HG03565 (cell line): ENCODE results near the gene CCKAR.
"Not testable (repeated sequence)": the region's sequence is repeated elsewhere in the genome, so short reads cannot be mapped to it uniquely, and the experiment has no call there.

Experiments used
- ATAC-seq: cut with Tn5 transposase; IDR thresholded peaks from one replicate; pipeline ENCODE4 v1.9.1; 2021; ENCODE audit warnings: mild to moderate bottlenecking, moderate library complexity; ENCODE audit not compliant: unreplicated experiment

The CCKAR gene, protein sequence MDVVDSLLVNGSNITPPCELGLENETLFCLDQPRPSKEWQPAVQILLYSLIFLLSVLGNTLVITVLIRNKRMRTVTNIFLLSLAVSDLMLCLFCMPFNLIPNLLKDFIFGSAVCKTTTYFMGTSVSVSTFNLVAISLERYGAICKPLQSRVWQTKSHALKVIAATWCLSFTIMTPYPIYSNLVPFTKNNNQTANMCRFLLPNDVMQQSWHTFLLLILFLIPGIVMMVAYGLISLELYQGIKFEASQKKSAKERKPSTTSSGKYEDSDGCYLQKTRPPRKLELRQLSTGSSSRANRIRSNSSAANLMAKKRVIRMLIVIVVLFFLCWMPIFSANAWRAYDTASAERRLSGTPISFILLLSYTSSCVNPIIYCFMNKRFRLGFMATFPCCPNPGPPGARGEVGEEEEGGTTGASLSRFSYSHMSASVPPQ

DNA sequence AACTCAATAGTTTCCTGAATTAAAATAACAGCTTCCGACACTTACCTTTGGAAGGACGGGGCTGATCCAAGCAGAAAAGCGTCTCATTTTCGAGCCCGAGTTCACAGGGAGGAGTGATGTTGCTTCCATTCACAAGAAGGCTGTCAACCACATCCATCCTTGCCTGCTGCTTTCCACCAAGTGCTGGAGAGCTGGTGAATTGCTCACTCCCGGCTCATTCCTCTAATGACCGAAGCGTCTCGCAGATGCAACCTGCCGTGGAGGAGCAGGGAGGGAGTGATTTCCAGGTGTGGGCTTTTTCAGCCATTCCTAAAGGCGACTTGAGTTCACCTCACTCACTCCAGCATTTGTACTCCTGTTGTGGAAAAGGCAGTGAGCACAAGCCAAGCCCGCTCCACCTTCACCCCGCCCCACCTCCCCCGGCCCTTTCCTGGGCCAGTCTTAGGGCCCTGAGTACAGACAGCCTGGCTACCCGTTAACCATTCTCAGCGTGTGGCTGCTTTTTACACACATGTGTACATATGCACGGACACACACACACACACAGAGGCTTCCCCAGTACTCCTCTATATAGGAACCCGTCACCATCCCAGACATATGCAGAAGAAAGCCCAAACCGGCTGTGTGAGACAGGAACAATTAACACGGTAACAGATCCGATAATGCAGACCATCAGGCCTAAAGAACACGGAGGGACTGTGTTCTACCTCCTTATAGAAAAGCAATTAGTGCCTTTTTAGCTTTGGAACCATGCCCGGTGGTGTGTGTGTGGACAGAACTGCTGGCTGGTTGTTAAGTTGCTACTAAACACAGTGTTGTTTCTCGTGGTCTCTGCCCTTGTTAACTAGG lies at the start of gene CCKAR:
TSS of gene CCKAR (minus strand) at position 374 of the 849 bp plus-strand sequence. CDS start at position 157, 217 bp downstream.
- ATAC-seq, result no peak

DNA sequence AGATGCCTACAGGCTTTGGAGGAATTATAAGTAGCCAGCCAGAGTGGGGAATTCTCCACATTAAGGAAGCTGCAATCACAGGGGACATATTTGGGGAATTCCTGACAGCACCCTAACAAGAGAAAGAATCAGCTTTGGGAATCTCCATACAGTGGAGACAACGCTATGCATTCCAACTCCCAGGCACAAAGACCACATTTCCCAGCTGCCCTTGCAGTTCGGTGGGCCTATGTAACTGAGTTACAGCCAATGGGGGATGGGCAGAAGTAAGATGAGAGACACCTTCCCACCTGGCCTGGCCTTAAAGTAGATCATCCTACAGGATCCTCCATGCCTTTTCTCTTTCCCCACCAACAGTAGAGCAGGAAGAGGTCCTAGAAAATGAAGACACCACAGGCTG lies 43.4 kb upstream of the CCKAR start:
- ATAC-seq, result no peak

DNA sequence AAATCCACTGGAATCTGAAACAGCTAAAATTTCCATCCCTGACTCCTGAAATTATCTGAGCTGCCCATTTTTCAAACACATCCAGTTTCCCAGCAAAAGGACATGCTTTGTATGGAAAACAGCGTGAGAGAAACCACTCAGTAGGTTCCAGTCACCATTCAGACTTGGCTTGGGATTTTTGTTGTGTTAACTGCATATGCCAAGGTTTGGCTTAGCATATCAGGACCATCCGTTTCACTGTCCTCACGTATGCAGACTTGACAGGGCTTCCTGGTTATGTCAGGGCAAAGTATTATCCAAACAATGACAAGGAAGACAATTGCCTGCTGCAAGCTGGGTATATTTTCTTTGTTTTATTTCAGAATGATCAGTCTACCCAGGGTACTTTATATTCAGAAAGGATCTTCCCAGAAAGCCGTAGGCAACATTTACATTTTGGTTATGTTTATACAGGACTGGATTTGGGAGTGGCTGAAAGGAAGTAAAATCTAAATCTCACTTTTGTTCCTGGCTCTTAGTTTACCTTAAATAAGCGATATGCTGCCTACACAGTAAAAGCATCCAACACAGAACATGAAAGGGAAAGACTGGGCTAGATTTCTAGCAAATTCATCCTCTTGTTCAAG lies 41.3 kb upstream of the CCKAR start:
- no peak for ATAC-seq

DNA sequence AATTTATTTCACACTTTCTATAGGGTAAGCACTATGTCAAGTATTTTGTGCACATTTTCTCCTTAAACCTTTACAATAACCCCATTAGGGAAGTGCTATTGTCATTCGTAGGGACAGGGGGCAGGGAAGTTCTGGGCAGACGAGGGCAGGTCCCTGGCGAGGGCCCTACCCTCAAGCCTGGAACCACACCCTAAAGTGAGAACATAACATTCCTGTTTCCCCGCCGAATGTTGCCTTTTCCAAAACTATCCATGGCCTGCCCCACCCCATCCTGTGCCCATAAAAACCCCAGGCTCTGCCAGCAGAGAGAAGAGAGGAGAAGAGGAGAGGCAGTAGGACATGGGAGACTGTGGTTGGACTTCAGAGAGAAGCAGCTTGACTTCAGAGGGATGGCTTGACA lies 39.8 kb upstream of the CCKAR start:
- no peak for ATAC-seq

DNA sequence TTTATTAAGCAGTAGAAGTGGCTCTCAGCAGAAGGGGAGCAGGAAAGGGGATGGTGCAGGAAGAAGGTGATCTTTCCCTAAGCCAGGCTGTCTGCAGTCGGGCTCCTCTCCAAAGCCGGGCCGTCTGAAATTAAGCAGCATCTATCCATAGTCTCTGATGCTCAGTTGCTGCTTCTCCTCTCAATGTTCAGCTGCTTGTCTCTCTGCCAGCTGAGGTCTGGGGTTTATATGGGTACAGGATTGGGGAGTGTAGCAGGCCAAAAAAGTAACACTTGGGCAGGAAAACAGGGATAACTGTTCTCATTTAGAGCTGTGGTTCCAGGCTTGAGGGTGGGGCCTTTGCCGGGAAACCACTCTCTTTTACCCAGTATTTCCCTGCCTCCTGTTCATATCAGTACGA lies 39.2 kb upstream of the CCKAR start:
- ATAC-seq, result no peak

DNA sequence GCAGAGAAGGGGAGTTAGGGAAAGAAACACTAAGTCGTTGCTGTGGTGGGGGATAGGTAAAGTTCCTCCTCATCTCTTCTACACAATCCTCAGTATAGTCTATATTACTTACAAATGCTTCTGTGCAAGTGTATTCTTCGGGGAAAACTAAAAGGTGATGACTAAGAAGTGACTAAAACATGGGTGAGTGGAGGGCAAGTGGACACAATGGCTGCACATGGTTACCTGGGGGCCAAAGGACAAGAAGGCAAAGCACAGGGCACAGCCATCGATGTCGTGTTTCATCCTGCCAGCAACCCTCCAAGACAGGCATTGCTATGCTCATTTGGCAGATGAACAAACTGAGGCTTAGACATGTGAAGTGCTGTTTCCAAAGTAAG lies 35.5 kb upstream of the CCKAR start:
- ATAC-seq, result no peak

DNA sequence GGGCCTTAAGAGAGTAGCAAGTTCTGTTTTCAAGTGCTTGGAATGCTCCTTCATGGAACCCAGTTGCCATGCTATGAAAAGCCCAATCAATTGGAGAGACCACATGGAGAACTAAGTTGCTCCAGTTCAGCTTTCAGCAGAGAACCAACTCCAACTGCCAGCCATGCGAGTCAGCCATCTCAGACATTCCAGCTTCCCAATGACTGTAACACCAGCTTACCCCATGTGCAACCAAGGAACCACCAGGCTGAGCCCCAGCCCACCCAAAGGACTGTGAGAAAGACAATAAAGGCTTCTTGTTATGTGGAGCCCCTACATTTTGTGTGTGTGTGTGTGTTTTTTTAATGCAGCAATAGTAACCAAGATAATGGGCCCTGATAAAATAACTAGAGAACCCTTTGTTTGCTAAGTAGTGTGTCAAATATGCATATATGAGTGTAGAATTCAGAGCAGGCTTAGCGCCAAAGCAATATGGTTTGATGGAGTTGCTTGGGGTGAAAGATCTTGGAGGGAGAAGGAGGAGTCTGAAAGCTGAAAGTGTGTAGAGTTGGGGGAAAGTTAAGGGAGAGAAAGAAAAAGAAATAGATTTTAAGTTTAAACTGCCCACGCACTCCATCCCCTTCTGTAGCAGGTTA lies 35.0 kb upstream of the CCKAR start:
- no peak for ATAC-seq

DNA sequence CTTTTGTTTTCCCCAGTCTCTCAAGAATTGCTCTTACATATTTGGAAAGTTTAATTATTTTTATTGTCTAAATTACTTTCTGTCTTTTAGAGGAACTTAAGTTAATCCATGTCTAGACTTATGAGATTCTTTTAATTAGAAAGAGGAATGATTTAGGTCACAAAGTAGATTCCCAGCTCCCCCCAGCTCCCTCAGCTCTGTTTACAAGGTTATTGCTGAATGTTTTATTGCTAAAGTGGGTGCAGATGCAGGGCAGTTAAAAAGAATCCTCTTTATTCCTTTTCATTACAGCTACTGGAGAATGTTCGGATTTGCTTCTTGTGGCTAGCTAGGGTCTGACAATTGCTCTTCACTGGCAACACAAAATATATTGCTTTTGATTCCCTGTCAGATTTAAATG lies 33.7 kb upstream of the CCKAR start:
- ATAC-seq, result no peak

DNA sequence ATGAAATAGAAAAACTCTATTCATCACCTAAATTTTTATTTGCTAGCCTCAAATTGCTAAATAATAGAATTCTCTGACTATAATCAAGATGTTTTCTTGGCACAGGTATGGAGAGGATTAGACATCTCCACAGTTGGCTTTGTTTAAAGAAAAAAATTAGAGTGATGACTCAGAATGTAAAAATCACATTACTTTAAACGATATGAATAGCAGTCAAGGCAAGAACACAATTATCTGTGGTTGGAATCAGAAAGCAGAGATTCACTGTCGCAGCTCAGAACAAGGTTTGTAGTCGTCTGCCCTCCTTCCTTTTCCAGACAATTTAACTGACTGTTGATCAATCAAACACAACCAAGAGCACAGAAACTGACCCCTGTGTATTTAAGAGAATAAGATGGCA lies 32.2 kb upstream of the CCKAR start:
- ATAC-seq, result no peak

DNA sequence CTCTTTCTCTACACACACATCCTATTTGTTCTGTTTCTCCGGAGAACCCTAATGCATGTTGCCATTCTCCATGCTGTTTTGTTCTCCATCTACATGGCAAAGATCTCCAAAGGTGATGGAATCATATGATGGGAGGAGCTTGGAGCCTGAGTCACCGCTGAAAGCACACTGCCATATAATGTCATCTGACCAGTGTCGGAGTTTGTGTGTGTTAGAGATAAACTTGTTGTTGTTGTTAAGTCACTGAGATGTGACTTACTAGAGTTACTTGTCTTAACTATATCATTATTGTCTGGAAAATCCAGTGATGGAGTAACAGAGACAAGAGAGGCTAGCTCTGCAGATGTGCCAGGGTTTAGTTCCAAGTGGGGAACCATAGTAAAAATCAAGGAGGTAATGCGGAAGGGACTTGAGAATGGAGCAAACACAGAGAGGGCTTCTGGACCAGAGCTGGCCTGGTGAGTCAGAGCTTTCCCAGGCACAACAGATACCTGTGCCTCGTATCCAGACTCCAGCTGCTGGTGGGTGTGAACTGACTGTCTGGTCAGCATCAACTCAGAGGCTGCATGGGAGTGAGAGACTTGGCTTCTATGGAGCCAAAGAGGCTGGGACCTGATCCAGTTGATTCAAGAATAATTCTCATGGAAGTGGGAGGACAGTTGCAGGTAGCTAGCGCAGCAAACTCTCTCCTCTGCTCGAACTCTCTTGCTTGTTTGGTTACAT lies 30.6 kb upstream of the CCKAR start:
- no peak for ATAC-seq

DNA sequence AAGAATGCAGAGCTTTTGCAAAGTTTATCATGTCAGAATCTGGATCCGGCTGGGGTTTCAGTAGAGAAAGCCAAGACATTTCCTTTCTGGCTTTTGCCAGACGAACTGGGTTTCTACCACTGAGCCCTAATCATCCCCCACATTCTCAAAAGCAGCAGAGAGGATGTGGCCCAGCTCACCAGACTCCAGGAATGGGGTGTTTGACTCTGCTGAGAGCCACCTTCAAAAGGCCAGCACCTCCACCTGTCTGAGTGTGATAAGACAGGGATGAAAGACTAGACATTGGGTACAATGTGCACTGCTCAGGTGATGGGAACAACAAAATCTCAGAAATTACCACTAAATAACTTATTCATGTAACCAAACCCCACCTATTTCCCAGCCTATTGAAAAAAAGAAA lies 25.7 kb upstream of the CCKAR start:
- ATAC-seq, result no peak

DNA sequence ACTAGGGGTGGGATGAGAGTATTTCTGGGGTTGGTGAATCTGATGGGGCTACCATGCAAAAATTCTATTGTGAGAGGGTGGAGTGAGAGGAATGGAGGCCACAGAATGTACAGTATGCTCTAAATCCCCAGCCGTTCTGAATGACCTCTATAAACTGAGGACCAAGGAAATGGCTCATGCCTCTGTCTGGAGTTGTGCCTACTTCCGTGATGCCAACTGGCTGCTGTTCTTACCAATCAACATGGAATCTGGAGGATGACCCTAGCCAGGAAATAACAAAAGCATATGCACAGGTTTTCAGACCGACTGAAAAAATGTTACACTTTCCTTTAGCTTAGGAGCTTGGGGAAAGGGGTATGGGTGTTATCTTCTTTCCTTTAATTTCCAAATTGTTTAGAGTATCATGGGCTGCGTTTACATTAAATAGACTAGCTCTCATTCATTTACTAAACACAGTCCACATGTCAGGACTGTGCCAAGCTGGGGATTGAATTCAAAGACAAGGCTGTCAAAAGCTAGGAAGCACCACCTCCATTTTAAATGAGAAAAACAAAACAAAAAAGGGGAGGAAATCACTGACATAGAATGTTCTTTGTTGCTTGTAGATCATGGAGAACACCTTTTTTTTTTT lies 20.2 kb upstream of the CCKAR start:
- no peak for ATAC-seq

DNA sequence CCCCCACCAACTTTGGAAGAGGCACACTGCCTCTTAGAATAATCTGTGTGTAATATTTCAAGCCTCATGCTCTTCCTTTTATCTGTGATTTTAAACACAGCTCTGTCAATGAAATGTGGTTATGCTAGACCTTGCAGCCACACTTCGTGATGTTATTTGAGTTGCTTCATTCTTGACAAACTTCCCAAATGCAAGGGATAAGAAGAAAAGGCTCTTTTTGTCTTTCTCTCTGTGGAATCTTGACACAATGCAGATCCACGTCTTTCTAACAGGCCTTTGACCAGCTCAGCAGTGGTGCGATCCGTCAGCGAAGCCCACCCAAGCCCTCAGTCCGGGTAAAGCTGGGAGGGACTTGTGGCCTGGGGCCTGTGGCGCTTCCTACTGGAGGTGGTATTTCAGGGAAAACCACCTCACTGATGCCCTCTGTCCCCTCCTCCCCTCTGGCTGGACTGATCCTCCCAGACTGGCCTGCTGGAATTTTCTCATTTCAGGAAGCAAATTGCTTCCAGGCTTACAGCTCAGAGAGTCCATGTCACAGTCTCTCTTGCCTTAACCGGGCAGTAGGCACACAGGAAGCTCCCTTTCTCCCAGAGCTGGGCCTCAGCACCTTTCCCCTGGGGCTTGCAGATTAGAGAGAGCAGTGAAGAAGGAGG lies 19.5 kb upstream of the CCKAR start:
- ATAC-seq, result no peak

DNA sequence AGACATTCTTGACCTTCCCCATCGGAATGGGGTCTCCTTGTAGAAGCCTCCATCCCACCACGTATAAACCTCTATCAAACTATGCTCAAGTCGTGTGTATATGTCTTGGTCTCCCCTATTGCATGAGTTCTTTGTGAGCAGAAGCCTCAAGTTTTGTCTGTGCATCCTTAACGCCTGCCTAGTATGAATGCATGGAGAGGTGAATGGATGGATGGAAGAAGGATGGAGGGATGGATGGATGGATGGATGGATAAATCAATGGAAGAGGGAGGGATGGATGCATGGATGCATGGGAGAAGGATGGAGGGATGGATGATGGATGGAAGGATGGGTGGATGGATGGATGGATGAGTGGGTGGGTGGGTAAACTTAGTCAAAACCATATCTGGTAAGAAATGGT lies 17.0 kb upstream of the CCKAR start:
- no peak for ATAC-seq

DNA sequence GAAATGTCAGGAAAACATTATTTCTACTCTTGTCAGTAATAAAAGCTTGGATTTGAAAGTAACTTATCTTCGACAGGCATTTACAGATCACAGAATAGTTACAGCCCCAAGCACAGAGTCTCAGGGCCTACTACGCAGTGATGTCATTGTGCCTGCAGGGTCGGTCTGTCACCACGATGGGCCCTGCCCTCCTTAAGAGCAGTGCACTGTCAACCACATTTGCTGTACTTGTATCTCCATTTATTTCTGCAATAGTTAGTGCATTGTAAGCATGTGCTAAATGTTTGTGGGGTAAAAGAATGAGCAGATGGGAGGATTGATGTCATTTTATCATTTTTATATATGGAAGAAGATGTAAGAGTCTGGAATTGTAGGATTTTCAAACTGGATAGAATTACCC lies 13.6 kb upstream of the CCKAR start:
- ATAC-seq, result no peak

DNA sequence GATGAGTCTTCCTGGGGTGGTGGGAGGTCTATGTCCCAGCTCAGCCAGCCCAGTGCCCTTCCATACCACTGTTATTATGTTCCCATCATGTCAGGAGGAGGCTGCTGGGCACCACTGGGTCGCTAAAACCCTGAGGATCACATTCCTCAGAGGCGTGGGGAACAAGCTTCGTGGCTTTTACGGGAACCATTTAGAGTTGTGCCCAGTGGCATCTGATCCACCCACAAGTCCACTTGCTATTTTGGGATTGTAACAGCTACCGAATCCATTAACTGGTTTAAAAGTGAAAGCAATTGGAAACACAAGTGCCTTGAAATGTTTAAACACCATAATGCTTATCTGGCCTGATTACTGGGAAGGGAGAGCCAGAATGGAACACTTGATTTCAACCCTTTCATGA lies 13.1 kb upstream of the CCKAR start:
- no peak for ATAC-seq

DNA sequence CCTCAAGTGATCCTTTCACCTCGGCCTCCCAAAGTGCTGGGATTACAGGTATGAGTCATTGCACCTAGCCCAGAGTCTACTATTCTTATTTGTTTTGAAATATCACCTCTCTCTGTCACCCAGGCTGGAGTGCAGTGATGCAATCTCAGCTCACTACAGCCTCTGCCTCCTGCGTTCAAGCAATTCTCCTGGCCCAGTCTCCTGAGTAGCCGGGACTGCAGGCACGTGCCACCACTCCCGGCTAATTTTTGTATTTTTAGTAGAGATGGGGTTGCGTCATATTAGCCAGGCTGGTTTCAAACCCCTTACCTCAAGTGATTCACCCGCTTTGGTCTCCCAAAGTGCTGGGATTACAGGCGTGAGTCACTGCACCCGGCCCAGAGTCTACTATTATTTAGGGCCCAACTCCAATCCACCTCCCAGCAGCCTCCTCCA lies 10.3 kb upstream of the CCKAR start:
- ATAC-seq, result not testable (repeated sequence)

DNA sequence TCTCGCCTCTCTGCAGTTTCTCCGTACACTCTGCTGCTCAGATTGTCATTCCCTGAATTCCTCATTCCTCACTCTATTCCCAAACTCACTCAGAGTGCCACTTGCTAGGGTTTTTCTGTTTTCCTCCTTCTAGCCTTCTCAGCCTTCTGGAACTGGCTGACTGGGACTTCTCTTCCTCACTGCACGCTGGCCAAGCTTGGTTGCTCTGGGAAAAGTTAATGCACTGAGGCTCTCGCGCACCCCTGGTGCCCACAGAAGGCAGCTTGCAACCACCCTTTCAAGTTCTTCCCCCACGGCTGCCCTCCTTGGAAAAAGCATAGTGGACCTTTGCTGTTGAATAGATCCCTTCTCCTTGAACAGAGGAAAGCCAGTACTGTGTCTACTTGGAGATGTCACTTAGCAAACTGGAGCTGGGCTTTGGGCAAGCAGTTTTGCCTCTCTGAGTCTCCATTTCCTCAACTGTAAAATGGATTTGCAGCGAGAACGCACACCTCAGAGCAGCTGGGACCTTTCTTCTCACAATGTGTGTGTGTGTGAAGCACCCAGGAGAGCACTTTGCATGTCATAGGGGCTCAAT lies 6.0 kb upstream of the CCKAR start:
- no peak for ATAC-seq

DNA sequence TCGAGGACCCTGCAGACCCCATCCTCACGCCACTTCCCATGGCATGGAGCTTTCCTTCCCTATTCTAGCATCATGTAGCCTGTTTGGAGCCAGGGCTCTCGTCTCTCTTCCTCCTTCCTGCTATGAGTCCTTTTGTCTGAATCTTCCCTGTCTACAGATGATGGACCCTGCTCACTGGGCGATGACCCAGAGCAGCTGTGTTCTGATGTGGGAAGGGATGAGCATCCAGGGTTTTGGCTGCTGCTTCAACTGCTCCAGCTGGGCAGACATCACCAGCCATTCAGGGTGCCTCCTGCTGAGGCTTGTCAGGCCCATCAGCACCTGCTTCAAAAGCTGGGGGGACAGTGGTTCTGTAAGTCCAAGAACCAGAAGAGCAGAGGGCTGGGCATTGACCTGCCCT lies 3.2 kb upstream of the CCKAR start:
- ATAC-seq, result no peak
